ENCODE results near the gene PRPF40B.

DNA sequence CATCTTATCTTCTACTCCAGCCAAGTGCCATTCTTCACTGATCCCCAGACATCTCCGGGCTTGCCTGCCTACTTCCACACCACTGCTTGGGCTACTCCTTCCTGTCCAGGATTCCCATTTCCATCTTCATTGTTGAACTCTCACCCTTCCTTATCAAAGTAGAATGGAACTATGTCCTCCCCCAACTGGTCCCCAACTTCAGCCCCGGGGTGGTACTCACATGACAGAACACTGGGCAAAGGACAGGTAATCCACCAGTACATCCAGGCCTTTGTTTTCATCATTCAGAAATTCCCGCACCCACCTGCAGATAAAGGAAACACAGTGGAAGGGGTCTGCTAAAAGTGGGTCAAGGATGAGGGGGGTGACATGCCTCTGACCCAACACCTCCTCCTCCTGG is 38.4 kb downstream of the PRPF40B start:
- TF ChIP-seq, protein P1, sequence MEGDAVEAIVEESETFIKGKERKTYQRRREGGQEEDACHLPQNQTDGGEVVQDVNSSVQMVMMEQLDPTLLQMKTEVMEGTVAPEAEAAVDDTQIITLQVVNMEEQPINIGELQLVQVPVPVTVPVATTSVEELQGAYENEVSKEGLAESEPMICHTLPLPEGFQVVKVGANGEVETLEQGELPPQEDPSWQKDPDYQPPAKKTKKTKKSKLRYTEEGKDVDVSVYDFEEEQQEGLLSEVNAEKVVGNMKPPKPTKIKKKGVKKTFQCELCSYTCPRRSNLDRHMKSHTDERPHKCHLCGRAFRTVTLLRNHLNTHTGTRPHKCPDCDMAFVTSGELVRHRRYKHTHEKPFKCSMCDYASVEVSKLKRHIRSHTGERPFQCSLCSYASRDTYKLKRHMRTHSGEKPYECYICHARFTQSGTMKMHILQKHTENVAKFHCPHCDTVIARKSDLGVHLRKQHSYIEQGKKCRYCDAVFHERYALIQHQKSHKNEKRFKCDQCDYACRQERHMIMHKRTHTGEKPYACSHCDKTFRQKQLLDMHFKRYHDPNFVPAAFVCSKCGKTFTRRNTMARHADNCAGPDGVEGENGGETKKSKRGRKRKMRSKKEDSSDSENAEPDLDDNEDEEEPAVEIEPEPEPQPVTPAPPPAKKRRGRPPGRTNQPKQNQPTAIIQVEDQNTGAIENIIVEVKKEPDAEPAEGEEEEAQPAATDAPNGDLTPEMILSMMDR (IDR thresholded peaks at IDR 0.05; ENCODE audit: poor library complexity) = no peak
- TF ChIP-seq EZH2 (IDR thresholded peaks at IDR 0.05; ENCODE audit: borderline replicate concordance) = no peak
- TF ChIP-seq EZH2phosphoT487 (IDR thresholded peaks at IDR 0.05; ENCODE audit: low read depth, severe bottlenecking, unreplicated experiment) = no peak
